Caki2 (cell line): ENCODE data around the gene TUBGCP4. TPM values are rescaled to one million over a fixed set of nuclear protein-coding genes. Genes with fewer than 3 reads are reported as not detected.

Experiments
- DNase-seq: peaks from one replicate; pipeline ENCODE4 v3.0.0-alpha.2; 2015; ENCODE audit warnings: low read depth
- in situ Hi-C: cut with HindIII; loops from 2 replicates; pipeline ENCODE4 v1.10.0; 2016; ENCODE audit warnings: low sequenced_read_pairs, low pct_unique_long_range_greater_than_20kb, mixed read lengths
- total RNA-seq: library from RNA; depleted of rRNA; stranded (reverse); fragments of >200 nt; shearing (Covaris generic); gene quantifications from 2 replicates; pipeline ENCODE4 v1.2.3, GENCODE V29; 2014; ENCODE audit warnings: low replicate concordance; rRNA removed

The TUBGCP4 gene
- 9.1 and 17.3 TPM in 2 replicates for total RNA-seq

DNA sequence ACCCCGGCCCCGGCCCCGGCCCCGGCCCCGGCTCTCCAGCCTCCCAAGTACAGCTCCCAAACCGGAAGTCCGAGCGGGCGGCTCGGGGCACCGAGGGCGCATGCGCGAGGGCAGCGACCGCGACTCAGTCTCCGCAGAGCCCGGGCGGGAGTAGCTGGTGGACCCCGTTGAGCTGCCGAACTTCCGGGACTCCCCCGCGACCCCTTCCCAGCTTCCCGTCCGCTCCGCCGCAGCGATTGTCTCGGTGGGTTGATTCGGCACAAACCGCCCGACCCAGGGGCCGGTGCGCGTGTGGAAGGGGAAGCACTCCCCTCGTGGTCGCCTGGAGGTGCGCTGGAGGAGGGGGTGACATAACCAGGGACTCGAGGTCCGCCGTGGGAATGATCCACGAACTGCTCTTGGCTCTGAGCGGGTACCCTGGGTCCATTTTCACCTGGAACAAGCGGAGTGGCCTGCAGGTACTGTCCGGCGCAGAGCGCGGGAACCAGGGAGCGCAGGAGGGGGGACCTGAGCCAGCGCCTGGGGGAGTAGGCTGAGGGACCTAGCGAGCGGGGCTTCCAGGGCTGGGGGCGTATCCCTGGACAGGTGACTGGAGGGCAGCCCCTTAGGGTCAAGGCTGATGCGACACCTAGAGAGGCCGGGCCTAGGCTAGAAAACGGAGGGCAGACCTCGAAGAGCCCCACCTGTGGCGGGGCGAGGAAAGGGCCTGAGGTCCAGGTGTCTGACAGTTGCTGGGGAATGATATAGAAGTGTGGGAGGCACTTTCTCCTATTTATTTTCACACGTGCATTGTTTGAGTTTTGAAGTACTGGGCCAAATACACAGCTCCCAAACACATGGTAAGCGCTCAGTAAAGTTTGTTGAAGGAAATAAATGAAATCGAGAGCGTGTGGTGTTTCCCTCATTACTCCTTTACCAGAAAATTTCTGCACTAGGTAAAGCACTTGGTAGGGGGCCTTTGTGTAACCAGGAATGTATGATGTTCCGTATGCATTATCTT, at the start of gene TUBGCP4, which contains the start of gene ZSCAN29:
TUBGCP4 (plus strand) TSS at position 127 of the 1,000 bp plus-strand sequence; CDS start at position 381, 254 bp downstream.
ZSCAN29 (minus strand) TSS at position 69 of the 1,000 bp plus-strand sequence. CDS start 1,130 bp downstream, outside the sequence.
- in situ Hi-C loops = no loop called here

GRCh38 chr15:43325039-43325684, 45.7 kb upstream of the TUBGCP4 start:
- in situ Hi-C loops = no loop called here
- DNase-seq = no peak

More for the DNA sequence above, at the start of gene TUBGCP4, which contains the start of gene ZSCAN29:
- peak; percentile 71 for DNase-seq

DNA sequence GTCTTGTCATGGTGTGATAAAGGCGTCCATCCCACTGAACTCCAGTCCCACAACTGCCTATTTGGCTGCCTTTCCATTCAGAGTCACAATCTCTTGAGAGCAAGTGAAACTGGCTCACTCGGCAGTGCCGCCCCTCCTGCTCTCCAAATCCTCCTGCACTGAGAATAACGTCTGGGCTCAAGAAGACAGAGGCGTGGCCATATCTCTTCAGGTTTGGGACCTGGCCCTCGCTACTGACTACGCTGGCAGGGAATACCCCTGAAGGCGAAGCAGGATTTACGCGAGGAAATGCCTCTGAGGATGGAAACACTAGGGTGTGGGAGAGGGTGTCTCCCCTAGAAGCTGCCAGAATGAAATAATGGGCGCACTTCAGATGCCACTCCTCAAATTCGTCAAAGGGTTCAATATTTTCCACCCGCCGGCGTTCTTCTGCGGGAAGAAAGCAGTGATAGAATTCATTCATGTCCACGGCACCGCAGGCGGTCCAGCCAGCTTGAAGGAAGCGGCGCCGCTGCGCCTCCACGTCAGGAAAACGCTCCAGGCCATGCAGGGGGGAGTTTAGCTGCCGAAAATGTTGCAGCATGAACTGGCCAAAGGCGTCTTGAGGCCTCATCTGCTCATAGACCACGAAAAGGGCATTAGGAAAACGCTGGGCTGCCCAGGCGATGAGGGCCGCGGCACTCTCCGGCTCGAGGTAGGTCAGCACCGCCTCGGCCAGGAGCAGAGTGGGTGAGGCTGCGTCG, 41.5 kb upstream of the TUBGCP4 start:
- in situ Hi-C loops = no loop called here
- no peak for DNase-seq

GRCh38 chr15:43329960-43330779, 40.7 kb upstream of the TUBGCP4 start, which contains the start of gene LCMT2:
TSS of gene LCMT2 (minus strand) at chr15:43330573. CDS start at chr15:43330489, 84 bp downstream.
- DNase-seq = peak; percentile 94
- in situ Hi-C loops = no loop called here

- DNase-seq = no peak
- in situ Hi-C loops = no loop called here
Measured at GRCh38 chr15:43330780-43331087, 40.2 kb upstream of the TUBGCP4 start.

DNA sequence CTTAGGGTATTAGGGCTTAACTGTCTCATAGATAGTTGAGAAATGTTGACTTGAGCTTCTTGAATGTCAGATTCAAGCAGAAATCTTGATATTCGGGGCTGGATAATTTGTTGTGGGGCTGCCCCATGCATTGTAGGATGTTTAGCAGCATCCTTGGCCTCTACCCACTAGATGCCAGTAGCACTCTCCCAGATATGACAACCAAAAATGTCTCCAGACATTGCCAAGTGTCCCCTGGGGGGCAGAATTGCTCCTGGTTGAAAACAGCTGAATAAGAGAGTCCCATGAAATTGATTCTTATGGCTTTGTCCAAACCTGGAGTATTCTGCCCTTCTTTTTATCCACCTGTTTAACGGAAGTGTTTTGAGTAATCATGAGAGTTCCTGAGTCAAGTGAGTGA, 24.6 kb upstream of the TUBGCP4 start:
- DNase-seq = no peak
- in situ Hi-C loops = no loop called here

DNA sequence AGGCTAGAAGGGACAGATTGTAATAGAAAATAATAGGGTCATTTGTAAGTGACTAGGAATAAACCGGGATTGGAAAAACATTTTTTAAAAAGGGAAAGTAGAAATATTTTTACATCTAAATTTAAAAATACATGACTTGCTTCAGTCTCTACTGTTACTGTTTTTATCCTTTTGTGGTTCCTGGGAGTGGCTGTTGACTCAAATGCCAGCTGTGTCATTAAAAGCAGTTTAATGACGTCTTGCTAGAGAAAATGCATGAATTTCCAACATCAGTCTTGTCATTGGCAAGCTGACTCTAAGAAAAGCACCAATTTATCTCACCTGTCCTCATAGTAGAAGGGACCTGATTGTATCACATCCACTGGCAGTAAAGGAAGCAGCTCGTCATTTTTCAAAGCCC, 23.8 kb upstream of the TUBGCP4 start:
- DNase-seq = no peak
- in situ Hi-C loops = no loop called here

GRCh38 chr15:43352693-43353382, 18.1 kb upstream of the TUBGCP4 start:
- no peak for DNase-seq
- in situ Hi-C loops = no loop called here

DNA sequence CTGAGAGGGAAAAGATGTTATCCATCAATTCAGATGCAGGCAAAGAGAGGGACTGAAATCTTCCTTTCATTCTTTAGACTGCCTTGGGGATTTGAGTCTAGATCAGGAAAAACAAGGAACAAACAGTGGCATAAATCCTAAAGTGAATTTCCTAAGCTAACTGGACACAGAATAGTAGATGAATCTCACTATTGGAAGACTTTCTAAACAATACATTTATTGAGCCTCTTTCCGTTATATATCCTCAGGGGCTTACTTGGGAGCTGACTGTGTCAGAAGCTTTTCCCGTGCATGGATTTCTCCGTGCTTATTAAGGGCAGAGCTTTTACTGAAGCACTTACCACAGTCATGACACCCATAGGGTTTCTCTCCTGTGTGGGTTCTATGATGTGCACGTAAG, 10.1 kb upstream of the TUBGCP4 start:
- in situ Hi-C loops = no loop called here
- DNase-seq = no peak

- in situ Hi-C loops = no loop called here
- DNase-seq = peak; percentile 16
Measured at GRCh38 chr15:43361313-43361903, 9.5 kb upstream of the TUBGCP4 start.

GRCh38 chr15:43370310-43370974, 459 bp upstream of the TUBGCP4 start:
- DNase-seq = peak; percentile 12
- in situ Hi-C loops = no loop called here

- DNase-seq = no peak
- in situ Hi-C loops = no loop called here
Measured at GRCh38 chr15:43376017-43376705, 5.3 kb downstream of the TUBGCP4 start.

GRCh38 chr15:43378601-43379000, 7.7 kb downstream of the TUBGCP4 start:
- in situ Hi-C loops = no loop called here
- no peak for DNase-seq

- DNase-seq = no peak
- in situ Hi-C loops = no loop called here
Measured at GRCh38 chr15:43382310-43382709, 11.4 kb downstream of the TUBGCP4 start.

DNA sequence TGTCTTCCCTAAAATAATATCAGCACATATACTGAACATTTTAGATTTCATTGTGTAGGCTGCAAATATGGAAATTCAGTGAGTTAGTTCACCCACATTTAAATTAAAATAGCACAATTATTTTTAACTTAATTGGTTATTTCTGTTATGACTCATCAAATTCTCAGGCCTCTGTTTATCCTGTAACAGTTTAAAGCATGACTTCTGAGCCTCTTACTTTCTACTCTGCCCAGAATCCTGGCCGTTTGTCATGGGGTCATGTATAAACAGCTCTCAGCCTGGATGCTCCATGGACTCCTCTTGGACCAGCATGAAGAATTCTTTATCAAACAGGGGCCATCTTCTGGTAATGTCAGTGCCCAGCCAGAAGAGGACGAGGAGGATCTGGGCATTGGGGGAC, 12.2 kb downstream of the TUBGCP4 start:
- in situ Hi-C loops = no loop called here
- no peak for DNase-seq

DNA sequence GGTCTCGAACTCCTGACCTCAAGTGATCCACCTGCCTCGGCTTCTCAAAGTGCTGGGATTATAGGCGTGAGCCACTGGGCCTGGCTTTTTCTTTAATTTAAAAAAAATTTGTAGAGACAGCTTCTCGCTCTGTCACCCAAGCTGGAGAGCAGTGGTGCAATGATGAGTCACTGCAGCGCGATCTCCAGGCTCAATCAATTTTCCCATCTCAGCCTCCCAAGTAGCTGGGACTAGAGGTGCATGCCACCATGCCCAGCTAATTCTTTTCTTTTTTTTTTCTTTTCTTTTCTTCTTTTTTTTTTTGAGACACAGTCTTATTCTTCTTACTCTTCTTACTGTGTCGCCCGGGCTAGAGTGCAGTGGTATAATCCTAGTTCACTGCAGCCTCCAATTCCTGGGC, 19.8 kb downstream of the TUBGCP4 start:
- in situ Hi-C loops = no loop called here
- peak; percentile 18 for DNase-seq
